Fibroblast of skin of abdomen (primary cell): ENCODE data around the gene FAM184B.
"Not testable (repeated sequence)": the region's sequence is repeated elsewhere in the genome, so short reads cannot be mapped to it uniquely, and the experiment has no call there.

Source experiments
- DNase-seq: peaks from one replicate; pipeline ENCODE4 v3.0.0-alpha.2; 2013

The FAM184B gene

DNA sequence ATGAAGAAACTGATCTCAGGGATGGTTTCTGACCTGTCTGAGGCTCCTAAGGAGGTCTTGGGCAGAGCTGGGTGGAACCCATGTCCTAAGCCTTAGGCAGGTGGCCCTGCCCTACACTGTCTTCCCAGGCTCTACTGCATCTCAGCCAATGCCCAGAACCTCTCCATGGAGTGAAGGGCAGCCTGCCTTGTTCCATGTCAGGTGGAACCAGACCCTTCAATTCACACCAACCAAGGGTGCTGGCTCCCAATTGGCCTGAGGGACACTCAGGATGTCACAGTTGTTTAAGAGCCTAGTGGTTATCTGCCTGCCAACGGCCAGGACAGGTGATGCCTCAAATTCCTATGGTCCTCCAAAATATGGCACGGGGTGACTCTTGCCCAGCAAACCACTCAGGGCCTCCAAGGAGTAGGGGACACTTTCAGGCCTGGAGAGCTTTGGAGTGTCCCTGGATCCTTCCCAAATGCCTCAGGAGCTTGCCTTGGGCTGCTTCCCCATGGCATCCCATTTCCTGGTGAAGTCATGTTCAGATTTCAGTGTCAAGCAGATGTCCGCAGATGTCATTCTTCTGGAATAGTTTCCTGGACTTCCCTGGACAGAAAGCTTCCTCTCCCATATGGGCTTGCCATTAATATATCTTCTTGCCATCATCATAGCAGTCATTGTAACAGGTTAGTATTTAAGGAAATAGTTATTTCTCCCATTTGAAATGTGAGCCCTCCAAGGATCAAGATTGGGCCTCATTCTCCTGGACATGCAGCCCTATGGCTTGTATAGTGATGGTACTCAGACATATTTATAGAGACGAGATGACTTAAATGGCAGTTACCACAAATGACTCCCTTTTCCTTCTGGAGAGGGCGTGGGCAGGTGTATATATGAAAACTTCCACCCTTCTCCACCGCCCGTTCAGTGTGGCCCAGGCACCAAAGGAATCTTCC lies 99.9 kb downstream of the FAM184B start:
- DNase-seq, result no peak

DNA sequence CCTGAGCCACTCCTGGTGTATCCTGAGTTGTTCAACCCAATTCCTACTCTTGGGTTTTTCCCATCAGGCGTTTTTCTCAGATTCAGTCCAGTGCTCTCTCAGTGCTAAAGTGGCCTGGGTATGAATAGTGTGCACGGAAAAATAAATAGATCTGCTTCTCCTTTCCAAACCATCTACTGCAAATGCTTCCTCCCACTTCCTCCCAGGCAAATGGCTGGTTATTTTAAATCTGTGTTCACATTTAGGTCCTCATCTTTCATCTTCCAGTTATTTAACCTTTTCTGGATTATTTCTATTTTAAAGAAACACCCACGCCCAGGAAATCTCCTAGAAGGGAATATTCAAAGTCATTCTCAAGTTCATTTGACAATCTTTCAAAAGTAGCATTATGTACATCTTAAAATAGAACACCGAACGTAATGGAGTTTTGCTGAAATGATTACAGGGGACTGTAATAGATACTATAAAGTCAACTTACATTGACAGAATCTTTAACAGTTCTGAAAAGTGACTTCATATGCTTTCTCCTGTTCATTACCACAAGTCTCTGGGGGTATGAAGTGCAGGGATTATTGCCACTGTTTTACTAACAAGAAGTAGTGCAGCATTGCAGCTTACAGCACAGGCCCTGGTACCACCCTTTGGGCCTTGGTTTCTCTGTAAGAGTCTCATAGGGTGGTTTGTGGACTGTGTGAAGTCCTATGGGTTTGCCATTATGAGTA lies 100.7 kb downstream of the FAM184B start:
- DNase-seq, result no peak

DNA sequence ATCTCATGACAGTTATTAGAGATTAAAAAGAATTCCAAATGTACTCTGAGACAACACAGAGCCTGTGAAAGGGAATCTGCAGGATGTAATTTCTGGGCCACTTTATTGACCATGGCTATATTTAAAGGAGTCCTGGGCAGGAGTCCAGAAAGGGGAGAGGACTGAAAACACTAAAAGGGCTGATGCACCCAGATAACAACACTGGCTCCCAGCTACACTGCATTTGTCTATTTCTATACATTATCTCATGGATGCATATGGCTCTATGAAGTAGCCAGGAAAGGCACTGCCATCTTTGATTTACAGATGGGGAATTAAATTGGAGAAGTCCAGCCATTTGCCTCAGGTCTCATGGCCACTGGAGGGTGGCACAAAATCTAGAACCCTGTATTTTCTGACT lies 111.0 kb downstream of the FAM184B start:
- no peak for DNase-seq

- no peak for DNase-seq
Measured at GRCh38 chr4:17667653-17668201, 113.7 kb downstream of the FAM184B start.

GRCh38 chr4:17667253-17667652 lies 114.2 kb downstream of the FAM184B start:
- DNase-seq, result no peak

- no peak for DNase-seq
Measured at GRCh38 chr4:17665852-17666251, 115.6 kb downstream of the FAM184B start.

DNA sequence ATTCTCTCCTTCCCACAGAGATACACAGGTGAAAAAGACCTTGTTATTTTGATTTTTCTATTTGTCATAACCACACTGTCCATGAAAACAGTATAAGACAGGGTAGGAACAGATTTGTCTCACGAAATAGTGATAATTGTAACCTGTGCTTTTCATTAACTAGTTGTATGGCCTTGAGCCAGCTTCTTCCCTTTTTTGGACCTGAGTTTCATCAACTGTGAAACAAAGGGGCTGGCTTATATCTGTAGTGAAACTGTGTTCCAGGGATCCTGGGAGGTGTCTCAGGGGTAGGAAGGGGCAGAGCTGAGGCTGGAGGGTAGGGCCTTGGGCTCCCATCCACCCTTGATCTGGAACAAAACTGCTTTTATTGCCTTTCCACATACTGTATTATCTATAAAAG lies 116.1 kb downstream of the FAM184B start:
- DNase-seq, result no peak

DNA sequence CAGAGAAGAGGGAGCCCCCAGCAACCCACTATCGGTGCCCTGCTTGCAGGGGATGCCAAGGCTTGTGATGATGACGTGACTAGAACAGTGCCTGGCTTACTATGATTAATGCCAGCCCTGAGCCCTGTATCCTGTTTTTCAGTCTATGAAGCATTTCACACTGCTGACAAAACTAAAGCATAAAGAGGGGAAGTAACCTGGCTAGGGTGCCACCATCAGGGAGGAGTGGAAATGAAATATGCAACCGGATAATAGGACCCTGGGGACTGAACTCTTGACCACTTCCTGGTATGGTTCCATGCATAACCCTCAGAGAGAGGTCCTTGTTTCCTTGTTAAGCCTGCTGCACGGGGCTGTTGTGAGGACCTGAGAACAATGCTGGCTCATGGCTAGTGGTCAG lies 116.7 kb downstream of the FAM184B start:
- DNase-seq, result no peak

GRCh38 chr4:17662694-17663093 lies 118.7 kb downstream of the FAM184B start:
- peak; percentile 35 for DNase-seq

- DNase-seq, result not testable (repeated sequence)
Measured at GRCh38 chr4:17659196-17659595, 122.2 kb downstream of the FAM184B start.

DNA sequence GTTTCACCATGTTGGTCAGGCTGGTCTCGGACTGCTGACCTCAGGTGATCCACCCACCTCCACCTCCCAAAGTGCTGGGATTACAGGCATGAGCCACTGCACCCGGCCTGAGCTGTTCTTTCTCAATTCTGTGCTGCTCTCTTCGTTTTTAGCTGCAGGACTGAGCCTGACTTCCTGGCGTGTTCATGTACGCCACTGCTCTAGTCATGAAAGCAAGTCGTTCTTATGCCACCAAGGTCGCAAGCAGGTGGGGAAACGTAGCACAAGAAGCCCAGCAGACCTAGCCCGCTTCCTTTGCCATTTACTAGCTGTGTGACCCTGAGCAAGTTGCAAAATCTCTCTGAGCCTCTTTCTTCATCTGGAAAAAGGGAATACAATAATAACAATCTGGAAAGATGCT lies 123.6 kb downstream of the FAM184B start:
- no peak for DNase-seq

- no peak for DNase-seq
Measured at GRCh38 chr4:17657090-17657489, 124.3 kb downstream of the FAM184B start.

DNA sequence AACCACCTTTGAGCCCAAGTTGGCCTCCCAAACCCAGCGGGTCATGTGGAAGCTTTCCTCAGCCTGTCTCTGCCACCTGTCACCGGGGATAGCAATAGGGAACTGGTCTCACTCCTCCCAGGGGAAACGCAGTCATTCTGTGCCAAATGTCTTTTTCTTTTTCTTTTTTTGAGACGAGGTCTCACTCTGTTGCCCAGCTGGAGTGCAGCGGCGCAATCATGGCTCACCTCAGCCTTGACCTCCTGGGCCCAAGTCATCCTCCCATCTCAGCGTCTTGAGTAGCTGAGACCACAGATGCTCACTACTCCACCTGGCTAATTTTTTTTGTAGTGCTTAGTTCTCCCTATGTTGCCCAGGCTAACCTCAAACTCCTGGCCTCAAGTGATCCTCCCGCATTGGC lies 126.7 kb downstream of the FAM184B start:
- DNase-seq, result no peak

- DNase-seq, result no peak
Measured at GRCh38 chr4:17650406-17650805, 131.0 kb downstream of the FAM184B start.

GRCh38 chr4:17647927-17648326 lies 133.5 kb downstream of the FAM184B start:
- no peak for DNase-seq

- DNase-seq, result no peak
Measured at GRCh38 chr4:17647176-17647806, 134.1 kb downstream of the FAM184B start.

DNA sequence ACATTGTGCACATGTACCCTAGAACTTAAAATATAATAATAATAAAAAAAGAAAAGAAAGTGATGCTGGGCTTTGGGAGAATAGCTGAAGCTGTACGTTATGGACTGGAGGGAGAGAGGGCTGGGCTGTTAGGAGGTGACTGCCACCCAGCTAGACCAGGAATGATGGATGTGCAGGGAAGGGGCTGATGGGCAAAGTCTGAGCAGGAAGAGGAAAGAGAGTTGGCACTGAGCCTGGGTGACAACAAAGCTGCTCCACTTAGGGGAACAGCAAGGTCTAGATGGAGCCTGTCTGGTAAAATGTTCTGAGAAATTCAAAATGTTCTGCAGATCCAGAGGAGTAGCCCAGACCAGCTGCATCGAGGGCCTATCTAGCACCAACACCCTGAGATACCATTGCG lies 134.7 kb downstream of the FAM184B start:
- no peak for DNase-seq

- DNase-seq, result no peak
Measured at GRCh38 chr4:17642398-17642783, 139.0 kb downstream of the FAM184B start.

GRCh38 chr4:17639136-17639535 lies 142.3 kb downstream of the FAM184B start:
- DNase-seq, result no peak

GRCh38 chr4:17636696-17637622 lies 144.5 kb downstream of the FAM184B start:
- DNase-seq, result peak; percentile 65

- no peak for DNase-seq
Measured at GRCh38 chr4:17636341-17636695, 145.1 kb downstream of the FAM184B start.

DNA sequence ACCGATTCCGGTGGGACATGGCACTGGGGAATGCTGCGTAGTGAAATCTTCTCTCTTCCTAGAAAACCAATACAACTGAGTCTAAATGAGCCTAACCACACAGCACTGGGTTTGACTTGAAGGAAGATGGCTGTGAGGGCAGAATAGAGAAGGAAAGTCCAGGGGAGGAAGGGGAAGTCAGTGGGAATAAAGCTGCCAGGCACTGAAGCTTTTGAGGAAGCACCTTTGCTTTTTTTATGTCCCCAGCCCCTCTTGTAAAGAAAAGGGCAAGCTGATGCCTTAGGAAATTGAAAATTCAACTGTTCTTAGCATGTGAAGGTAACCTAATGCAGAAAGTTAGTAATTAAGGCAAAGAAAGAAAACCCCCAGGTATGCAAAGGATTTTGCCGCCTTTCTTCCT lies 146.4 kb downstream of the FAM184B start:
- DNase-seq, result no peak
